Astrocyte of the cerebellum (primary cell): Measurements from ENCODE around the gene RAB40A.

Experiments
- DNase-seq: peaks from one replicate; pipeline ENCODE4 v3.0.0-alpha.2; 2011; ENCODE audit warnings: low read depth
- H3K4me3 ChIP-seq: 2 replicates; pipeline ENCODE4 v1.5.1; 2011; ENCODE audit warnings: mild to moderate bottlenecking, low read depth, low read length, moderate library complexity
- in situ Hi-C: cut with HindIII; loops from 2 replicates; pipeline ENCODE4 v1.10.0; 2017; ENCODE audit warnings: low sequenced_read_pairs
- TF ChIP-seq, protein P1 (sequence below): IDR thresholded peaks from 2 replicates; pipeline ENCODE4 v1.5.1; 2012; ENCODE audit warnings: low read length, low read depth, moderate library complexity, mild to moderate bottlenecking; ENCODE audit errors: missing control alignments

Gene RAB40A

DNA sequence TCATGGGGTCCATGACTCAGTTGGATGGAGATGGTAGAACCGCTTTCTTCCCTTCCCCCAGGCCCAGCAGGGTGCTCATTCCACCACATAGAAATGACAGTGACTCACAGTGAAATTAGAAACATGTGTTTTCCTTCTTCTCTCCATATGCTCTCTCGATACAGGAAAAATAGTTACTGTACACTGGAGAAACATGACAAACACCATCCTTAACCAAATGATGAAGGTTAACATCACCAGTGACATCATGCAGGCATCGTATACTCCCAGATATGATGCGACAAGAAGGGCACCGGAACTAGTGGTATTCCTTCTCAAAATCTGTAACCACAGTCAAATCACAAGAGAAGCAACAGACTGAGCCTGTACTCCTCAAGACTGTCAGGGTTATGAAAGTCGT is 11.7 kb upstream of the RAB40A start:
- no peak overlapping the region for H3K4me3 ChIP-seq
- DNase-seq, result peak; percentile 53
- TF ChIP-seq, protein P1, sequence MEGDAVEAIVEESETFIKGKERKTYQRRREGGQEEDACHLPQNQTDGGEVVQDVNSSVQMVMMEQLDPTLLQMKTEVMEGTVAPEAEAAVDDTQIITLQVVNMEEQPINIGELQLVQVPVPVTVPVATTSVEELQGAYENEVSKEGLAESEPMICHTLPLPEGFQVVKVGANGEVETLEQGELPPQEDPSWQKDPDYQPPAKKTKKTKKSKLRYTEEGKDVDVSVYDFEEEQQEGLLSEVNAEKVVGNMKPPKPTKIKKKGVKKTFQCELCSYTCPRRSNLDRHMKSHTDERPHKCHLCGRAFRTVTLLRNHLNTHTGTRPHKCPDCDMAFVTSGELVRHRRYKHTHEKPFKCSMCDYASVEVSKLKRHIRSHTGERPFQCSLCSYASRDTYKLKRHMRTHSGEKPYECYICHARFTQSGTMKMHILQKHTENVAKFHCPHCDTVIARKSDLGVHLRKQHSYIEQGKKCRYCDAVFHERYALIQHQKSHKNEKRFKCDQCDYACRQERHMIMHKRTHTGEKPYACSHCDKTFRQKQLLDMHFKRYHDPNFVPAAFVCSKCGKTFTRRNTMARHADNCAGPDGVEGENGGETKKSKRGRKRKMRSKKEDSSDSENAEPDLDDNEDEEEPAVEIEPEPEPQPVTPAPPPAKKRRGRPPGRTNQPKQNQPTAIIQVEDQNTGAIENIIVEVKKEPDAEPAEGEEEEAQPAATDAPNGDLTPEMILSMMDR, result no peak
- in situ Hi-C loops, result no loop called here

DNA sequence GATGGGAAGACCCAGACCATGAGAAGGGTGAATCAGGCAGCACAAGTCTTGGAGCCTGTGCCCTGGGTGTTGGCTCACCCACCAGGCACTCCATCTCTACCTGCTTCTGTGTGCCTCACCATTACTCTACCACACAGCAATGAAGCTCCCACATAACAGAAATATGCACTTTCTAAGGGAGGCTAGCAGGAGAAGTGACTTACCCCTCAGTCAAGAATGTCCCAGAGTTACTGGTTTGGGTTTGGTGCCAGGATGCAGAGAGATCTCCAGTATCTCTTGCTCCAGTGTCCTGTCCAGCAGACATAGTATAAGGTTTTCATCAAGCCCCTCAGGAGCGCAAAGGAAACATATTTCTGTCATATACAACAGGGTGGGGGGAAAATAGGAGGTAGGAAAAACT is 11.3 kb upstream of the RAB40A start:
- in situ Hi-C loops, result no loop called here
- H3K4me3 ChIP-seq, result no peak overlapping the region
- TF ChIP-seq, protein P1, result no peak
- DNase-seq, result no peak

DNA sequence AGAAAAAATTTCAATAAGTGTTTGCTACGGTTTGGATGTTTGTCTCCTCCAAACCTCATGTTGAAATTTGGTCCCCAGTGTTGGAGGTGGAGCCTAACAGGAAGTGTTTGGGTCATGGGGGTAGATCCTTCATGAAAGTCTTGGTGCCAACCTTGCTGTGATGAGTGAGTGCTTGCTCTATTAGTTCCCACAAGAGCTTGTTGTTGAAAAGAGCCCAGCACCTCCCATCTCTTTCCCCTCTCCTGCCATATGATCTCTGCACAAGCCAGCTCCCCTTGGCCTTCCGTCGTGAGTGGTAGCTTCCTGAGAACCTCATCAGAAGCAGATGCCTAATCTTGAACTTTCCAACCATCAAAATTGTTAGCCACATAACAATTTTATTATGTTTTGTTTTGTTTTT is 10.3 kb upstream of the RAB40A start:
- TF ChIP-seq, protein P1, result no peak
- in situ Hi-C loops, result no loop called here
- DNase-seq, result no peak
- H3K4me3 ChIP-seq, result no peak overlapping the region

DNA sequence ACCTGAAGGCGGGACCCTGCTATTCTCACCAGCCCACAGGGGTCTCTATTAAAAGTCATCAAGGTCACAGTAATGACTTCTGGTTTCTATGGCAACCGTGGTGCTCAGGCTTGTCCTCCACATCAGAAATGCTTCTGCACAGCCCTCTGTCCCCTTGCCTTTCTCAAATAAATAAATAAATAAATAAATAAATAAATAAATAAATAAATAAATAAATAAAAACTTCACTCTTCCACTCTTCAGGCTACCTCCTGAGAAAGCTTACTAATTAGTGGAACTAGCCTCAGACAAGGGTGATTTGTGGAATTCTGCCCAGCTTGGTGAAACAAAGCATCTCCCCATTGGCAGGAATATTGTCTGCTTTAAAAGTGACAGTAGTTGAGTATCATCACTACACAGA is 5.5 kb upstream of the RAB40A start:
- in situ Hi-C loops, result no loop called here
- DNase-seq, result no peak
- H3K4me3 ChIP-seq, result no peak overlapping the region
- TF ChIP-seq, protein P1, result no peak

GRCh38 chrX:103523605-103524004 is 4.3 kb upstream of the RAB40A start:
- H3K4me3 ChIP-seq, result no peak overlapping the region
- in situ Hi-C loops, result no loop called here
- TF ChIP-seq, protein P1, result no peak
- DNase-seq, result no peak

- H3K4me3 ChIP-seq, result no peak overlapping the region
- in situ Hi-C loops, result no loop called here
- DNase-seq, result peak; percentile 32
- TF ChIP-seq, protein P1, result no peak
Observed at GRCh38 chrX:103520386-103520785, 1.1 kb upstream of the RAB40A start.

GRCh38 chrX:103518571-103518970 is 718 bp downstream of the RAB40A start:
- TF ChIP-seq, protein P1, result no peak
- no peak overlapping the region for H3K4me3 ChIP-seq
- in situ Hi-C loops, result no loop called here
- no peak for DNase-seq
